NCI-H82 treated with DMSO at 0.1 percent for 48 hours (cell line): ENCODE data around the gene ZNF362.
"Not testable (repeated sequence)": the region's sequence is repeated elsewhere in the genome, so short reads cannot be mapped to it uniquely, and the experiment has no call there.

ENCODE experiments used
- DNase-seq: peaks from one replicate; lab custom pipeline; 2025; ENCODE audit not compliant: unreplicated experiment; lab: John Stamatoyannopoulos, UW

Gene ZNF362

GRCh38 chr1:33302325-33302724 is 46.0 kb downstream of the ZNF362 start:
- no peak for DNase-seq

- no peak for DNase-seq
Observed at GRCh38 chr1:33305016-33305415, 48.7 kb downstream of the ZNF362 start.

- no peak for DNase-seq
Observed at GRCh38 chr1:33305816-33306652, 49.7 kb downstream of the ZNF362 start.

- DNase-seq, result no peak
Observed at GRCh38 chr1:33306653-33307493, 50.6 kb downstream of the ZNF362 start.

- no peak for DNase-seq
Observed at GRCh38 chr1:33307494-33307864, 51.2 kb downstream of the ZNF362 start.

GRCh38 chr1:33309351-33309750 is 53.1 kb downstream of the ZNF362 start:
- DNase-seq, result not testable (repeated sequence)

GRCh38 chr1:33310702-33311101 is 54.4 kb downstream of the ZNF362 start:
- no peak for DNase-seq

- no peak for DNase-seq
Observed at GRCh38 chr1:33311706-33312412, 55.6 kb downstream of the ZNF362 start.

- DNase-seq, result no peak
Observed at GRCh38 chr1:33312413-33312749, 56.1 kb downstream of the ZNF362 start.

- no peak for DNase-seq
Observed at GRCh38 chr1:33314416-33314815, 58.1 kb downstream of the ZNF362 start.

GRCh38 chr1:33316601-33317000 is 60.3 kb downstream of the ZNF362 start:
- no peak for DNase-seq

GRCh38 chr1:33317354-33317753 is 61.1 kb downstream of the ZNF362 start:
- DNase-seq, result no peak

- DNase-seq, result no peak
Observed at GRCh38 chr1:33317946-33318345, 61.7 kb downstream of the ZNF362 start.

GRCh38 chr1:33319186-33319948 is 63.1 kb downstream of the ZNF362 start:
- DNase-seq, result no peak

GRCh38 chr1:33319949-33320618 is 63.8 kb downstream of the ZNF362 start:
- DNase-seq, result no peak

- DNase-seq, result no peak
Observed at GRCh38 chr1:33320619-33321165, 64.4 kb downstream of the ZNF362 start, which contains the start of gene A3GALT2. Gene A3GALT2, minus strand, starts transcription at chr1:33321098. Its CDS starts 0 bp downstream, at chr1:33321098.

- DNase-seq, result no peak
Observed at GRCh38 chr1:33321178-33321577, 64.9 kb downstream of the ZNF362 start.

GRCh38 chr1:33322109-33322508 is 65.8 kb downstream of the ZNF362 start:
- DNase-seq, result no peak

GRCh38 chr1:33322870-33323585 is 66.7 kb downstream of the ZNF362 start:
- DNase-seq, result no peak
